ENCODE measurements around the gene ABCA9. TPM values are rescaled to one million over a fixed set of nuclear protein-coding genes. Genes with fewer than 3 reads are reported as not detected.
A peak's percentile ranks its signal among the peaks of the same experiment; 100 is the strongest.

ABCA9 gene
- total RNA-seq, 1 donor from 2014 or later: 0.14 TPM

GRCh38 chr17:68993112-68993511, 67.6 kb downstream of the ABCA9 start:
- no peak overlapping the region for H3K4me3 Mint-ChIP-seq (ENCODE audit: low read depth)
- H3K36me3 Mint-ChIP-seq (ENCODE audit: insufficient read depth): no peaks in the 10 kb centered on the region
- H3K27ac Mint-ChIP-seq: no peak overlapping the region
- no peaks in the 10 kb centered on the region for H3K27me3 Mint-ChIP-seq
- H3K4me1 Mint-ChIP-seq (ENCODE audit: low read depth): peaks cover 8% of the 10 kb centered on the region
- TF ChIP-seq CTCF (IDR thresholded peaks at IDR 0.05; ENCODE audit: unreplicated experiment): no peak
- DNase-seq (ENCODE audit: low spot score, unreplicated experiment): no peak
- peaks cover 4% of the 10 kb centered on the region for H3K9me3 Mint-ChIP-seq (ENCODE audit: low read depth)

- Mint-ChIP-seq H3K9me3 (ENCODE audit: low read depth) (peaks cover 5% of the 10 kb centered on the region), H3K27me3 (no peaks in the 10 kb centered on the region), H3K36me3 (ENCODE audit: insufficient read depth) (no peaks in the 10 kb centered on the region), H3K4me3 (ENCODE audit: low read depth) (no peak overlapping the region), H3K27ac (no peak overlapping the region), H3K4me1 (ENCODE audit: low read depth) (peaks cover 8% of the 10 kb centered on the region)
- TF ChIP-seq CTCF (IDR thresholded peaks at IDR 0.05; ENCODE audit: unreplicated experiment): no peak
- no peak for DNase-seq (ENCODE audit: low spot score, unreplicated experiment)
These were observed 72.8 kb downstream of the ABCA9 start for GRCh38 chr17:68987966-68988365.

- Mint-ChIP-seq H3K36me3 (ENCODE audit: insufficient read depth) (no peaks in the 10 kb centered on the region), H3K9me3 (ENCODE audit: low read depth) (no peaks in the 10 kb centered on the region), H3K27me3 (no peaks in the 10 kb centered on the region), H3K4me3 (ENCODE audit: low read depth) (no peak overlapping the region), H3K27ac (no peak overlapping the region), H3K4me1 (ENCODE audit: low read depth) (no peaks in the 10 kb centered on the region)
- DNase-seq (ENCODE audit: low spot score, unreplicated experiment): no peak
- no peak for TF ChIP-seq CTCF (IDR thresholded peaks at IDR 0.05; ENCODE audit: unreplicated experiment)
These were observed 79.4 kb downstream of the ABCA9 start for GRCh38 chr17:68981288-68981687.

- no peak for DNase-seq (ENCODE audit: low spot score, unreplicated experiment)
- Mint-ChIP-seq H3K27ac (no peak overlapping the region), H3K36me3 (ENCODE audit: insufficient read depth) (no peaks in the 10 kb centered on the region), H3K4me1 (ENCODE audit: low read depth) (peaks cover 4% of the 10 kb centered on the region), H3K9me3 (ENCODE audit: low read depth) (peaks cover 4% of the 10 kb centered on the region), H3K27me3 (no peaks in the 10 kb centered on the region), H3K4me3 (ENCODE audit: low read depth) (no peak overlapping the region)
- no peak for TF ChIP-seq CTCF (IDR thresholded peaks at IDR 0.05; ENCODE audit: unreplicated experiment)
These were observed 87.5 kb downstream of the ABCA9 start for GRCh38 chr17:68973098-68973846.

- DNase-seq (ENCODE audit: low spot score, unreplicated experiment): no peak
- H3K36me3 Mint-ChIP-seq (ENCODE audit: insufficient read depth): no peaks in the 10 kb centered on the region
- peaks cover 6% of the 10 kb centered on the region for H3K9me3 Mint-ChIP-seq (ENCODE audit: low read depth)
These were observed 88.5 kb downstream of the ABCA9 start for GRCh38 chr17:68972119-68972704.

More at GRCh38 chr17:68972119-68972704, 88.5 kb downstream of the ABCA9 start:
- H3K27ac Mint-ChIP-seq: no peak overlapping the region
- H3K4me1 Mint-ChIP-seq (ENCODE audit: low read depth): peaks cover 4% of the 10 kb centered on the region
- no peak overlapping the region for H3K4me3 Mint-ChIP-seq (ENCODE audit: low read depth)
- peak; percentile 63 for TF ChIP-seq CTCF (IDR thresholded peaks at IDR 0.05; ENCODE audit: unreplicated experiment)
- H3K27me3 Mint-ChIP-seq: no peaks in the 10 kb centered on the region
